Breast epithelium (tissue), 4 donors: ENCODE measurements around the gene TAF6L. TPM values are rescaled to one million over a fixed set of nuclear protein-coding genes. Genes with fewer than 3 reads are reported as not detected.

Experiments used
- DNase-seq, 2 donors: peaks; one replicate each; pipeline ENCODE4 v3.0.0-alpha.2; 2019; ENCODE audit warnings: low spot score in 2 of 2
- H3K27ac ChIP-seq, 2 donors: fragments of 200-600 bp; sonication (generic) in 1 of 2; one replicate each; pipeline ENCODE4 v1.5.1; 2016 to 2019; ENCODE audit warnings: mild to moderate bottlenecking in 1 of 2
- H3K27me3 ChIP-seq, 2 donors: fragments of 200-600 bp; sonication (generic) in 1 of 2; one replicate each; pipeline versions ENCODE4 v1.5.1 to v1.6.0; 2017 to 2019; ENCODE audit warnings: control low read depth in 1 of 2, mild to moderate bottlenecking in 1 of 2
- H3K36me3 ChIP-seq: fragments of 200-600 bp; one replicate; pipeline ENCODE4 v1.5.1; 2019
- H3K4me1 ChIP-seq, 2 donors: fragments of 200-600 bp; sonication (generic); one replicate each; pipeline ENCODE4 v1.5.1; 2016 to 2019; ENCODE audit warnings: control low read depth in 1 of 2
- H3K4me3 ChIP-seq, 3 donors: fragments of 200-600 bp; sonication (generic); 1 replicate in 2 of 3; 2 replicates in 1 of 3; pipeline ENCODE4 v1.5.1; 2016 to 2019; ENCODE audit warnings: mild to moderate bottlenecking in 3 of 3, moderate library complexity in 2 of 3
- H3K9me3 ChIP-seq, 2 donors: fragments of 200-600 bp; sonication (generic) in 1 of 2; one replicate each; pipeline ENCODE4 v1.5.1; 2016 to 2019; ENCODE audit warnings: control low read depth in 1 of 2
- CTCF ChIP-seq, 3 donors: fragments of 450-650 bp; IDR thresholded peaks; one replicate each; pipeline ENCODE4 v1.5.1; 2016 to 2017; ENCODE audit warnings: antibody characterized with exemption in 3 of 3, mild to moderate bottlenecking in 3 of 3, moderate library complexity in 3 of 3
- POLR2A ChIP-seq: fragments of 450-650 bp; IDR thresholded peaks from one replicate; pipeline ENCODE4 v1.6.1; 2016; ENCODE audit warnings: antibody characterized with exemption, mild to moderate bottlenecking, moderate library complexity
- POLR2AphosphoS5 ChIP-seq, 3 donors: sonication (generic); formaldehyde crosslinking; IDR thresholded peaks; one replicate each; pipeline ENCODE4 v1.6.1; 2017; ENCODE audit warnings: antibody characterized with exemption in 3 of 3
- intact Hi-C: fragments of 100-400 bp; cut with DNase I; formaldehyde crosslinking; loops from one replicate; pipeline ENCODE4 v1.15.1; 2023; ENCODE audit warnings: low total_unique reads
- total RNA-seq, 3 donors: library from RNA; depleted of rRNA; stranded (reverse); fragments of >200 nt; gene quantifications; one replicate each; pipeline ENCODE4 v1.1.0, GENCODE V29; 2016

Gene TAF6L
- total RNA-seq, 3 donors from 2014 or later, result 14.1 to 20.8 (median 20.5) TPM

- H3K36me3 ChIP-seq, result peaks cover 10% of the 10 kb centered on the region
- no peaks in the 10 kb centered on the region for H3K4me1 ChIP-seq
- intact Hi-C loops, result no loop called here
- no peaks in the 10 kb centered on the region for H3K27me3 ChIP-seq
- TF ChIP-seq POLR2AphosphoS5 (IDR thresholded peaks at IDR 0.05) (no peak), CTCF (IDR thresholded peaks at IDR 0.05) (no peak), POLR2A (no peak)
- DNase-seq, result no peak
- H3K9me3 ChIP-seq, result no peaks in the 10 kb centered on the region
- no peak overlapping the region for H3K27ac ChIP-seq
- H3K4me3 ChIP-seq, result no peak overlapping the region
Observed at GRCh38 chr11:62796281-62796680, 25.1 kb downstream of the TAF6L start.

GRCh38 chr11:62799486-62799885 is 28.3 kb downstream of the TAF6L start:
- H3K9me3 ChIP-seq, result no peaks in the 10 kb centered on the region
- no peaks in the 10 kb centered on the region for H3K4me1 ChIP-seq
- TF ChIP-seq POLR2A (no peak), CTCF (IDR thresholded peaks at IDR 0.05) (no peak), POLR2AphosphoS5 (IDR thresholded peaks at IDR 0.05) (no peak)
- no peak for DNase-seq
- intact Hi-C loops, result no loop called here
- H3K36me3 ChIP-seq, result peaks cover 10% of the 10 kb centered on the region
- no peak overlapping the region for H3K27ac ChIP-seq
- H3K4me3 ChIP-seq, result no peak overlapping the region
- no peaks in the 10 kb centered on the region for H3K27me3 ChIP-seq

- intact Hi-C loops, result no loop called here
- H3K4me3 ChIP-seq, result no peak overlapping the region
- H3K36me3 ChIP-seq, result peaks cover 10% of the 10 kb centered on the region
- no peak for DNase-seq
- H3K27ac ChIP-seq, result peak overlapping the region in 1 of 2 donors; percentile 1
- H3K27me3 ChIP-seq, result no peaks in the 10 kb centered on the region
- no peak for TF ChIP-seq POLR2A
- TF ChIP-seq CTCF (IDR thresholded peaks at IDR 0.05), result no peak
- TF ChIP-seq POLR2AphosphoS5 (IDR thresholded peaks at IDR 0.05), result no peak
- no peaks in the 10 kb centered on the region for H3K9me3 ChIP-seq
- H3K4me1 ChIP-seq, result no peaks in the 10 kb centered on the region
Observed at GRCh38 chr11:62801071-62801470, 29.9 kb downstream of the TAF6L start.

GRCh38 chr11:62804310-62805075 is 33.3 kb downstream of the TAF6L start:
- H3K36me3 ChIP-seq, result no peaks in the 10 kb centered on the region
- no peaks in the 10 kb centered on the region for H3K4me1 ChIP-seq
- no peaks in the 10 kb centered on the region for H3K27me3 ChIP-seq
- H3K9me3 ChIP-seq, result no peaks in the 10 kb centered on the region
- DNase-seq, result no peak
- TF ChIP-seq CTCF (IDR thresholded peaks at IDR 0.05) (no peak), POLR2A (no peak), POLR2AphosphoS5 (IDR thresholded peaks at IDR 0.05) (no peak)
- H3K4me3 ChIP-seq, result peak overlapping the region; percentile 88 to 98 (median 92)
- H3K27ac ChIP-seq, result peak overlapping the region; percentile 95
- intact Hi-C loops, result no loop called here

- Histone ChIP-seq H3K27ac (peak within 1 kb of the TSS; percentile 95), H3K27me3 (no peaks in the 10 kb centered on the region), H3K9me3 (no peaks in the 10 kb centered on the region), H3K4me1 (no peaks in the 10 kb centered on the region), H3K36me3 (no peaks in the 10 kb centered on the region), H3K4me3 (peak within 1 kb of the TSS; percentile 88 to 98 (median 92))
- TF ChIP-seq CTCF (IDR thresholded peaks at IDR 0.05) (peak; percentile 10 to 47 (median 10)), POLR2AphosphoS5 (IDR thresholded peaks at IDR 0.05) (peak; percentile 100), POLR2A (peak; percentile 98)
- intact Hi-C loops, result no loop called here
- DNase-seq, result peak; percentile 93 to 96
Observed at GRCh38 chr11:62805076-62805892, 34.1 kb downstream of the TAF6L start, which contains the start of gene NXF1. Gene NXF1 (minus strand): TSS chr11:62805440. CDS start chr11:62805356, 84 bp downstream.
